B cell (primary cell): Measurements from ENCODE around the gene COG4. TPM values are rescaled to one million over a fixed set of nuclear protein-coding genes. Genes with fewer than 3 reads are reported as not detected.

ENCODE experiments used
- ATAC-seq: fragments of 200-7000 bp; cut with Tn5 transposase; one replicate; pipeline ENCODE4 v1.10.0; 2021; ENCODE audit warnings: low read depth, mild to moderate bottlenecking, moderate number of reproducible peaks, moderate library complexity
- CTCF ChIA-PET: fragments of 350-600 bp; sonication (Branson Sonifier 250); formaldehyde crosslinking; loops from one replicate; lab custom pipeline; 2021; ENCODE audit warnings: antibody characterized with exemption, inconsistent platforms; lab: Charles Lee
- POLR2A ChIA-PET: fragments of 350-600 bp; sonication (Branson Sonifier 250); formaldehyde crosslinking; loops from one replicate; lab custom pipeline; 2021; ENCODE audit warnings: antibody characterized with exemption; lab: Charles Lee
- DNase-seq: peaks from one replicate; pipeline ENCODE4 v3.0.0; 2013
- H2AFZ ChIP-seq: 2 replicates; pipeline ENCODE4 v1.6.1; 2012; ENCODE audit warnings: mild to moderate bottlenecking, low read depth, low read length; ENCODE audit not compliant: insufficient read depth, poor library complexity, severe bottlenecking
- H3K27ac ChIP-seq, 2 donors: 1 replicate in 1 of 2; 2 replicates in 1 of 2; pipeline ENCODE4 v1.5.1; 2012 to 2013; ENCODE audit warnings: low read length in 2 of 2, mild to moderate bottlenecking in 2 of 2, moderate library complexity in 1 of 2
- H3K27me3 ChIP-seq, 4 experiments: fragments of 200-600 bp in 1 of 4; sonication (generic) in 1 of 4; replicated peaks in 1 of 4; 1 replicate in 2 of 4; 2 replicates in 2 of 4; pipeline versions ENCODE4 v1.6.1 to v1.7.0; 2013 to 2016; ENCODE audit warnings: low read length in 3 of 4, mild to moderate bottlenecking in 2 of 4, mixed read lengths in 1 of 4, moderate library complexity in 1 of 4; ENCODE audit not compliant: insufficient read depth in 4 of 4, control insufficient read depth in 3 of 4; ENCODE audit errors: control extremely low read depth in 1 of 4
- H3K36me3 ChIP-seq, 2 experiments: replicated peaks in 1 of 2; 1 replicate in 1 of 2; 2 replicates in 1 of 2; pipeline versions ENCODE4 v1.6.1 to v1.7.1; 2013; ENCODE audit warnings: low read length in 1 of 2; ENCODE audit not compliant: insufficient read depth in 2 of 2, control insufficient read depth in 1 of 2; ENCODE audit errors: control extremely low read depth in 1 of 2, extremely low read depth in 1 of 2
- H3K4me1 ChIP-seq, 2 donors: fragments of 200-600 bp in 1 of 2; sonication (generic) in 1 of 2; 1 replicate in 1 of 2; 2 replicates in 1 of 2; pipeline versions ENCODE4 v1.5.1 to v1.6.1; 2013 to 2017; ENCODE audit warnings: low read length in 2 of 2; ENCODE audit not compliant: control insufficient read depth in 2 of 2, insufficient read depth in 2 of 2
- H3K4me2 ChIP-seq: replicated peaks from 2 replicates; pipeline ENCODE3; 2012; ENCODE audit warnings: mild to moderate bottlenecking, low read depth, low read length; ENCODE audit not compliant: poor library complexity, severe bottlenecking
- H3K4me3 ChIP-seq, 5 experiments: fragments of 200-600 bp in 1 of 5; sonication (generic) in 1 of 5; 1 replicate in 3 of 5; 2 replicates in 2 of 5; pipeline versions ENCODE4 v1.5.1 to v1.7.0; 2011 to 2016; ENCODE audit warnings: low read length in 4 of 5, mild to moderate bottlenecking in 4 of 5, low read depth in 2 of 5, control low read depth in 1 of 5, moderate library complexity in 1 of 5; ENCODE audit not compliant: insufficient read depth in 1 of 5; ENCODE audit errors: control extremely low read depth in 1 of 5, extremely low read depth in 1 of 5
- H3K79me2 ChIP-seq: fragments of 200-600 bp; sonication (generic); one replicate; pipeline ENCODE4 v1.6.0; 2016; ENCODE audit warnings: low read length; ENCODE audit not compliant: control insufficient read depth, insufficient read depth
- H3K9ac ChIP-seq: fragments of 200-600 bp; sonication (generic); 2 replicates; pipeline ENCODE4 v1.6.1; 2017; ENCODE audit warnings: mild to moderate bottlenecking, low read length, moderate library complexity
- H3K9me3 ChIP-seq, 3 donors: one replicate each; pipeline versions ENCODE4 v1.6.1 to v1.7.1; 2013; ENCODE audit warnings: low read length in 2 of 3; ENCODE audit not compliant: control insufficient read depth in 2 of 3, insufficient read depth in 1 of 3; ENCODE audit errors: control extremely low read depth in 1 of 3
- H4K20me1 ChIP-seq: 2 replicates; pipeline ENCODE4 v1.6.0; 2012; ENCODE audit warnings: mild to moderate bottlenecking, low read length; ENCODE audit not compliant: insufficient read depth, control insufficient read depth, poor library complexity, severe bottlenecking
- H3K27ac Mint-ChIP-seq: one replicate; pipeline ENCODE4 v1.8.0; 2021; ENCODE audit warnings: mixed read lengths
- H3K27me3 Mint-ChIP-seq: one replicate; pipeline ENCODE4 v1.8.0; 2021; ENCODE audit warnings: mixed read lengths
- H3K4me1 Mint-ChIP-seq: one replicate; pipeline ENCODE4 v1.8.0; 2021; ENCODE audit warnings: mixed read lengths
- H3K4me3 Mint-ChIP-seq: one replicate; pipeline ENCODE4 v1.8.0; 2021; ENCODE audit warnings: mixed read lengths
- H3K9me3 Mint-ChIP-seq: one replicate; pipeline ENCODE4 v1.8.0; 2022; ENCODE audit warnings: mixed read lengths; ENCODE audit not compliant: insufficient read depth
- EZH2 ChIP-seq: IDR thresholded peaks from 2 replicates; pipeline ENCODE4 v1.6.1; 2012; ENCODE audit warnings: borderline replicate concordance, low read depth, mild to moderate bottlenecking, moderate library complexity, low read length; ENCODE audit not compliant: insufficient read depth, poor library complexity, severe bottlenecking
- WGBS: methylation state at CpG from one replicate; pipeline ENCODE4 v1.1.5; 2013; ENCODE audit warnings: missing lambda C conversion rate; ENCODE audit not compliant: insufficient coverage; 5-methylcytosine and 5-hydroxymethylcytosine counted together
- intact Hi-C: fragments of 100-400 bp; cut with micrococcal nuclease; formaldehyde crosslinking; loops from one replicate; pipeline ENCODE4 v1.10.0; 2022
- polyA plus RNA-seq: library from polyadenylated mRNA; depleted of rRNA; stranded (reverse); fragments of >200 nt; gene quantifications from 2 replicates; pipeline ENCODE4 v1.2.3, GENCODE V29; 2012
- total RNA-seq, 2 donors: library from RNA; stranded (reverse); fragments of 120-200 nt in 1 of 2; gene quantifications; 1 replicate in 1 of 2; 2 replicates in 1 of 2; pipeline versions ENCODE4 v1.2.3 to v1.2.4, GENCODE V29; 2013 to 2022
- TF ChIP-seq, protein P1 (sequence below): fragments of 200-600 bp; IDR thresholded peaks from one replicate; pipeline ENCODE4 v1.8.0; 2022; ENCODE audit warnings: antibody characterized with exemption, mild to moderate bottlenecking

The COG4 gene
- total and polyA plus RNA-seq, 2 donors (not counting 1 experiment from before 2014, with no cell fraction given) = 49.4 to 60.6 TPM

DNA sequence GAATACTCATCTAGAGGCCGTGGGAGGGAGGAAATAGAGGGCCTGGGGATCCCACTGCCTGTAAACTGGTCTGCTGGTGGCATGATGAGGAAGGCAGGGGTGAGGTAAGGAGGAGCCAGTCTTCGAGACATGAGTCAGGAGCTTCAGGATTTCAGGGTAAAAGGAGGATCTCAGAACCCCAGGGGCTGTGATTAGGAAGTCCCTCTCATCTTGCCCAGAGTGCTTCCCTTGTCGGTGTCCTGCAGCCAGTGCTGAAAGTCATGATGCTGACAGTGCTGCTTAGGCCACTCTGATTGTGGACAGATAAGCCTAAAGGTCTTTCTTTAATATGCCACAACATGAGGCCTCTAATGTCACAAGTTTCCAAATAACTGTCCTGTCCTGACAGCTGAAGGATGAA, 29.6 kb downstream of the COG4 start:
- H3K4me1 Mint-ChIP-seq = no peaks in the 10 kb centered on the region
- H3K9me3 Mint-ChIP-seq = no peaks in the 10 kb centered on the region
- Histone ChIP-seq H3K9ac (no peak overlapping the region), H3K27ac (no peak overlapping the region), H3K4me1 (no peaks in the 10 kb centered on the region), H3K4me2 (no peak overlapping the region), H3K27me3 (no peaks in the 10 kb centered on the region), H4K20me1 (no peaks in the 10 kb centered on the region), H3K36me3 (peaks cover 19 to 57% of the 10 kb centered on the region in 2 experiments), H2AFZ (no peak overlapping the region), H3K4me3 (no peak overlapping the region), H3K79me2 (no peaks in the 10 kb centered on the region), H3K9me3 (no peaks in the 10 kb centered on the region)
- CTCF ChIA-PET = no interaction called here
- intact Hi-C loops = no loop called here
- 95% methylated on average over 3 of the region's 3 CpGs for WGBS
- DNase-seq (no peak), ATAC-seq (no peak)
- H3K4me3 Mint-ChIP-seq = no peak overlapping the region
- TF ChIP-seq, protein P1, sequence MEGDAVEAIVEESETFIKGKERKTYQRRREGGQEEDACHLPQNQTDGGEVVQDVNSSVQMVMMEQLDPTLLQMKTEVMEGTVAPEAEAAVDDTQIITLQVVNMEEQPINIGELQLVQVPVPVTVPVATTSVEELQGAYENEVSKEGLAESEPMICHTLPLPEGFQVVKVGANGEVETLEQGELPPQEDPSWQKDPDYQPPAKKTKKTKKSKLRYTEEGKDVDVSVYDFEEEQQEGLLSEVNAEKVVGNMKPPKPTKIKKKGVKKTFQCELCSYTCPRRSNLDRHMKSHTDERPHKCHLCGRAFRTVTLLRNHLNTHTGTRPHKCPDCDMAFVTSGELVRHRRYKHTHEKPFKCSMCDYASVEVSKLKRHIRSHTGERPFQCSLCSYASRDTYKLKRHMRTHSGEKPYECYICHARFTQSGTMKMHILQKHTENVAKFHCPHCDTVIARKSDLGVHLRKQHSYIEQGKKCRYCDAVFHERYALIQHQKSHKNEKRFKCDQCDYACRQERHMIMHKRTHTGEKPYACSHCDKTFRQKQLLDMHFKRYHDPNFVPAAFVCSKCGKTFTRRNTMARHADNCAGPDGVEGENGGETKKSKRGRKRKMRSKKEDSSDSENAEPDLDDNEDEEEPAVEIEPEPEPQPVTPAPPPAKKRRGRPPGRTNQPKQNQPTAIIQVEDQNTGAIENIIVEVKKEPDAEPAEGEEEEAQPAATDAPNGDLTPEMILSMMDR = no peak
- no peak for TF ChIP-seq EZH2
- H3K27me3 Mint-ChIP-seq = no peaks in the 10 kb centered on the region
- H3K27ac Mint-ChIP-seq = no peak overlapping the region
- POLR2A ChIA-PET = no interaction called here

DNA sequence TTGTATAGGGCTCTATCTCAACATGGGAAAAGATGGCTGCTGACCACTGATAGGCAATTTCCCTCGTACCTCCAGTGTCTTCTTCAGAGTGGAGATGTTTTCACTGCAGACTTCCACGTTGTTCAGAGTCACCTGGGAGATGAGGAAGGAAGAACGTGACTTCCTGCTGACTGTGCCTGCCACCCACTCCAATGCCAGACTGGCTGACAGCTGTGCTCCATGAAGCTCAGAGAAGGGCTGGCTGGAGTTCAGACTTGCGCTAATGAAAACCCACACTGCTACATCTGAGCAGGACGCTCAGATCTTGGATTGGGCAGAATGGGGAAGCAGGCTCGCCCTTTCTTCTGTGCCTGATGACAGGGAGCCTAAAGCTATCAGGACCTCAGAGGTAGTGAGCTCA, 33.1 kb downstream of the COG4 start:
- Histone ChIP-seq H3K27ac (no peak overlapping the region), H3K4me3 (no peak overlapping the region), H3K9me3 (no peaks in the 10 kb centered on the region), H3K4me1 (no peaks in the 10 kb centered on the region), H3K4me2 (no peak overlapping the region), H3K36me3 (peaks cover 7 to 37% of the 10 kb centered on the region in 2 experiments), H3K9ac (no peak overlapping the region), H3K27me3 (no peaks in the 10 kb centered on the region), H3K79me2 (no peaks in the 10 kb centered on the region), H4K20me1 (no peaks in the 10 kb centered on the region), H2AFZ (no peak overlapping the region)
- DNase-seq (no peak), ATAC-seq (no peak)
- intact Hi-C loops = no loop called here
- Mint-ChIP-seq H3K4me1 (no peaks in the 10 kb centered on the region), H3K9me3 (no peaks in the 10 kb centered on the region), H3K4me3 (no peak overlapping the region), H3K27me3 (no peaks in the 10 kb centered on the region), H3K27ac (no peak overlapping the region)
- POLR2A ChIA-PET = no interaction called here
- CTCF ChIA-PET = interaction anchor here (0.6 kb wide), 1 partner anchor 97 kb away, joined by 4 read pairs; no protein-coding TSS in a partner anchor
- 49% methylated on average over 6 of the region's 6 CpGs for WGBS
- TF ChIP-seq, protein P1 = no peak
- no peak for TF ChIP-seq EZH2
